Measurements from ENCODE around the gene SLC2A9.

The SLC2A9 gene

DNA sequence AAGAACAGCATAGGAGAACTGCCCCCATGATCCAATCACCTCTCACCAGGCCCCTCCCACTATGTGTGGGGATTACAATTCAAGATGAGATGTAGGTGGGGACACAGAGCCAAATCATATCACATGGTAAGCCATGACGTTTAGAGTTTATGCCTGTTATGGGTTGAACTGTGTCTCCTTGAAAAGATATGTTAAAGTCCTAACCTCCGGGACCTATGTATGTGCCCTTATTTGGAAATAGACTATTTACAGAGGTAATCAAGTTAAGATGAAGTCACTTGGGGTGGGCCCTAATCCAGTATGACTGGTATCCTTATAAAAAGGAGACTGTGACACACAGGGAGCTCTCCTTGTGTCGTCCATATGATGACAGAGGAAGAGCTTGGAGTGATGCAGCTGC is 25.2 kb upstream of the SLC2A9 start:
- no peak for DNase-seq (ENCODE audit: extremely low spot score)
- ChIA-PET CTCF (interaction anchor here (1.0 kb wide), 1 partner anchor 11 kb away, joined by 3 read pairs; no protein-coding TSS in a partner anchor), POLR2A (no interaction called here)
- TF ChIP-seq, protein P1, sequence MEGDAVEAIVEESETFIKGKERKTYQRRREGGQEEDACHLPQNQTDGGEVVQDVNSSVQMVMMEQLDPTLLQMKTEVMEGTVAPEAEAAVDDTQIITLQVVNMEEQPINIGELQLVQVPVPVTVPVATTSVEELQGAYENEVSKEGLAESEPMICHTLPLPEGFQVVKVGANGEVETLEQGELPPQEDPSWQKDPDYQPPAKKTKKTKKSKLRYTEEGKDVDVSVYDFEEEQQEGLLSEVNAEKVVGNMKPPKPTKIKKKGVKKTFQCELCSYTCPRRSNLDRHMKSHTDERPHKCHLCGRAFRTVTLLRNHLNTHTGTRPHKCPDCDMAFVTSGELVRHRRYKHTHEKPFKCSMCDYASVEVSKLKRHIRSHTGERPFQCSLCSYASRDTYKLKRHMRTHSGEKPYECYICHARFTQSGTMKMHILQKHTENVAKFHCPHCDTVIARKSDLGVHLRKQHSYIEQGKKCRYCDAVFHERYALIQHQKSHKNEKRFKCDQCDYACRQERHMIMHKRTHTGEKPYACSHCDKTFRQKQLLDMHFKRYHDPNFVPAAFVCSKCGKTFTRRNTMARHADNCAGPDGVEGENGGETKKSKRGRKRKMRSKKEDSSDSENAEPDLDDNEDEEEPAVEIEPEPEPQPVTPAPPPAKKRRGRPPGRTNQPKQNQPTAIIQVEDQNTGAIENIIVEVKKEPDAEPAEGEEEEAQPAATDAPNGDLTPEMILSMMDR (IDR thresholded peaks at IDR 0.05; ENCODE audit: control extremely low read depth, extremely low read depth, low read depth, missing control alignments): no peak

DNA sequence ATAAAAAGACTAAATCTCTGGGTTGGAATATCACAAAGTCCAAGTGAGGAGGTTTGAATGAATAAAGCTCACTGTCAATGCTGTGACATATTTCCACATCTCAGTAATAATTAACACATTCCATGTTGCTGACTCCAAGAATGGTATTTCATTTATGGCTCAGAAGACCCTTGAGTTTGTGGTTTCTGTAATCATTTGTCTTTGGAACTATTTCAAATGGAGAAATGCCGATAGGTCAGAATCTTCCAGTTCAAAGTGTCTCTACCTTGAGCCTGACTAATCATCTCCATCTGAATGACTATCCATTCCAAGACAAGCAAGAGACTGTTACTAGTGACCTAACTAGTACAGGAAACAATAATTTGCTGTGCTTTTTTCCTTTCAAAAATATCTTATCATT is 24.2 kb upstream of the SLC2A9 start:
- ChIA-PET CTCF (no interaction called here), POLR2A (no interaction called here)
- DNase-seq (ENCODE audit: extremely low spot score): no peak
- TF ChIP-seq, protein P1 (IDR thresholded peaks at IDR 0.05; ENCODE audit: control extremely low read depth, extremely low read depth, low read depth, missing control alignments): no peak

DNA sequence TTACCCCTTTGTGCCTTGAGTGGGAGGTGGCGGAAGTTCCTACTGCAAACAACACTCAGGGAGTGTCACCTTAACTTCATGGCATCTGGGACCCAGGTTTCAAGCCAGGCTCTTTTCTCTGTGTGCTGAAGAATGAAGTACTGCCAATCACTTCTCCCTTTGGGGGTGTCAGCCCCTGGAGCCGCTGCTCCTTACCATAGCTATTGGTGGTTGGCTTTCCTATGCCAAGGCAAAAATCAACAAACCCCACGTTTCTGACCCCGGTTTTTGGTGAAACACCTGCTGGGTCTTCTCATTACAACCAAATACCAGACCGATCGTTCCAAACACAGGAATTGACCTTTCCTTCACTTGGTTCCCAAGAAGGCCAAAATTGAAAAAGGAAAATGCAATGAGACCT is 19.7 kb upstream of the SLC2A9 start:
- TF ChIP-seq, protein P1 (IDR thresholded peaks at IDR 0.05; ENCODE audit: control extremely low read depth, extremely low read depth, low read depth, missing control alignments): no peak
- ChIA-PET POLR2A (no interaction called here), CTCF (interaction anchor here (1.1 to 1.6 kb wide), 2 partner anchors 27 to 50 kb away, joined by 3 to 5 read pairs; no protein-coding TSS in a partner anchor)
- no peak for DNase-seq (ENCODE audit: extremely low spot score)

DNA sequence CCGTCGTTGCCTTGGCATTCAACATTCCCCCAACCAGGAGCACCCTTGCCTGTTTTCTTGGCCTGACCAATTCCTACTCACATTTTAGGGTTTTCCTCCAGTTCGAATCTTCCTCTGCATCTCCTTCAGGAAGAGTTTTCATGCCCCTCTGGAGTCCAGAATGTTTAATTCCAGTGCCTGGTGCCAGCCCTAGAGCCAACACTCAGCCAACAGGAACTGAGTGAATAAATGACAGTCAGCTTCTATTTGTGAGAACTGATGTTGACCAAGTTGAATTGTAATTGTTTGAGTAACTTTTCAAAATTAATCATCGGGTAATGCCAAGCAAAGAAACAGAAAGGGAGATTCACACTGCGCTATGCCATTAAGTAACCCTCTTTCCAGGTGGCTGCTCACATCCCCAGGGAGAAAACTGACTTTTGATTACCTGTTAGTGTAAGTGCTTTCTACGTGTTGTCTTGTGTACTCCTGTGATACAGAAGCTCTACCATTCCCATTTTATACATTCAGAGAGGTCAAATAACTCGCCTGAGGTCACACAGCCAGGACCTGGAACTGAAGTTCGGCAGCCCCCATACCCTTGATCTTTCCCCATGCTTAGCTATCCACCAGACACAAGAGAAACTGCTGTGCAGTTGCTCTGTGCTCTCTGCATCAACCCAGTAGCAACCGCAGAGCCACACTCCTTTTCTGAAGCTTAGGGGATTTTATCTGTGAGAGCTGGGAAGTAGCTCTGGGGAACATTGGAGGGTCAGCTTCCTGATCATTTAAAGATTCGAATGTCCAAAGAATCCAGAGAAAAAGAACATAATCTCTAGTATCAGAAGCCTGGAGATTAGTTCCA is 19.0 kb upstream of the SLC2A9 start:
- CTCF ChIA-PET: interaction anchor here (1.1 to 1.6 kb wide), 2 partner anchors 27 to 50 kb away, joined by 3 to 5 read pairs; no protein-coding TSS in a partner anchor
- no peak for DNase-seq (ENCODE audit: extremely low spot score)
- TF ChIP-seq, protein P1 (IDR thresholded peaks at IDR 0.05; ENCODE audit: control extremely low read depth, extremely low read depth, low read depth, missing control alignments): no peak
- POLR2A ChIA-PET: no interaction called here

DNA sequence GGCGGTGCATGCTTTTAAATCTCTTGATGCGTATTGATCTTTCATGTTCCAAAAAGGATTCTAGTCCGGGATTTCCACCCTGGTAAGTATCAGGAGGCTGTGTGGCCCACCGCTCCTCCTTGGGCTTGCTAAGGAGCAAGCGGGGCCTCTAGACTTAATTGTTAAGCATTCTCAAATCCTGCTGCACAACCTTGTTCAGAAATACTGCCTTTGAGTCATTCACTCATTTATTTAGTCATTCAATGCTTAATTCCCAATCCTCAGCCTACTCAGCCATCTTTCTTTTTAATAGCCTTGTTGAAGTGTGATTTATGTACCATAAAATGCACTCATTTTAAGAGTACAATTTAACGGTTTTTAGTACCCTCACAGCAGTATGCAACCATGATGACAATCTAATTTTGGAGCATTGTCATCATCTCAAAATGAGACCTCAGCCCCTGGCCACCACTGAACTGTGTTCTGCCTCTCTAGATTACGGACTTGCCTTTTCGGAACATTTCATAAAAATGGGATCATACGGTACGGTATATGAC is 15.6 kb upstream of the SLC2A9 start:
- DNase-seq (ENCODE audit: extremely low spot score): no peak
- ChIA-PET POLR2A (no interaction called here), CTCF (no interaction called here)
- TF ChIP-seq, protein P1 (IDR thresholded peaks at IDR 0.05; ENCODE audit: control extremely low read depth, extremely low read depth, low read depth, missing control alignments): no peak

DNA sequence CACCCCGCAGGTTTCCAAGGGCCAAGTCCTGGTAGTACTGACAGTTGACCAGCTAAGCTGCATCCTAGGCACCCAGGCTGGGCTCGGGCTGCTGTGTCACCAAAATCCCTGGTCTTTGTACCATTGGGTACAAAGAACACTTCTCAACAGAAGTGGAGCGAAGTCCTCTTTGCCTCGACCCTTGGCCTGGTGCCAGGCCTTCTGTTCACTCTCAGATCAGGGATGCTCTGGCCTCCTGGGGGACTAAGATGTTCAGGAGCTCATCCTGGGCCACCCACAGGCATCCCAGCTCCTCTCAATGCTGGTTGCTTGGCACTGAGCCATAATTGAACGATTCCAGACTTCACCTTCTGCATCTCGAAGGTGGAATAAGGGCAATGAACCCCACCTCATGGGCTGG is 13.8 kb upstream of the SLC2A9 start:
- POLR2A ChIA-PET: interaction anchor here (1.4 kb wide), 1 partner anchor 61 kb away, joined by 3 read pairs; no protein-coding TSS in a partner anchor
- CTCF ChIA-PET: interaction anchor here (1.2 to 5.5 kb wide), 5 partner anchors 9 to 20 kb away, joined by 3 to 30 read pairs (median 4); no protein-coding TSS in a partner anchor
- TF ChIP-seq, protein P1 (IDR thresholded peaks at IDR 0.05; ENCODE audit: control extremely low read depth, extremely low read depth, low read depth, missing control alignments): no peak
- no peak for DNase-seq (ENCODE audit: extremely low spot score)
